ENCODE data around the gene VWC2.

The VWC2 gene

GRCh38 chr7:49852619-49853462 is 79.4 kb downstream of the VWC2 start:
- DNase-seq = peak; percentile 6

GRCh38 chr7:49855281-49855980 is 82.0 kb downstream of the VWC2 start:
- DNase-seq = no peak

GRCh38 chr7:49860293-49860692 is 86.9 kb downstream of the VWC2 start:
- no peak for DNase-seq

- DNase-seq = no peak
Observed at GRCh38 chr7:49866076-49866735, 92.8 kb downstream of the VWC2 start.

- no peak for DNase-seq
Observed at GRCh38 chr7:49866910-49867309, 93.5 kb downstream of the VWC2 start.

GRCh38 chr7:49873420-49873819 is 100.0 kb downstream of the VWC2 start:
- no peak for DNase-seq

GRCh38 chr7:49875336-49875735 is 101.9 kb downstream of the VWC2 start:
- DNase-seq = no peak

GRCh38 chr7:49876202-49876601 is 102.8 kb downstream of the VWC2 start:
- DNase-seq = no peak

GRCh38 chr7:49878089-49878488 is 104.7 kb downstream of the VWC2 start:
- DNase-seq = no peak

- DNase-seq = no peak
Observed at GRCh38 chr7:49878627-49879026, 105.2 kb downstream of the VWC2 start.

GRCh38 chr7:49883933-49884332 is 110.5 kb downstream of the VWC2 start:
- DNase-seq = no peak

GRCh38 chr7:49885593-49886285 is 112.3 kb downstream of the VWC2 start:
- no peak for DNase-seq

- no peak for DNase-seq
Observed at GRCh38 chr7:49892481-49892880, 119.0 kb downstream of the VWC2 start.

- DNase-seq = no peak
Observed at GRCh38 chr7:49893131-49893530, 119.7 kb downstream of the VWC2 start.

GRCh38 chr7:49894543-49894942 is 121.1 kb downstream of the VWC2 start:
- DNase-seq = no peak

- no peak for DNase-seq
Observed at GRCh38 chr7:49911909-49912308, 138.5 kb downstream of the VWC2 start.

GRCh38 chr7:49926720-49927119 is 153.3 kb downstream of the VWC2 start:
- DNase-seq = no peak

GRCh38 chr7:49927631-49928030 is 154.2 kb downstream of the VWC2 start:
- DNase-seq = no peak

- no peak for DNase-seq
Observed at GRCh38 chr7:49928787-49929186, 155.3 kb downstream of the VWC2 start.

GRCh38 chr7:49931627-49932026 is 158.2 kb downstream of the VWC2 start:
- no peak for DNase-seq

GRCh38 chr7:49937608-49938007 is 164.2 kb downstream of the VWC2 start:
- no peak for DNase-seq
